GM23248 (cell line): ENCODE measurements around the gene CMIP. TPM values are rescaled to one million over a fixed set of nuclear protein-coding genes. Genes with fewer than 3 reads are reported as not detected.

ENCODE experiments used
- DNase-seq: peaks from one replicate; pipeline ENCODE4 v3.0.0-alpha.2; 2015
- H2AFZ ChIP-seq: fragments of 200-600 bp; sonication (generic); 2 replicates; pipeline ENCODE4 v1.6.1; 2016; ENCODE audit warnings: antibody characterized with exemption
- H3F3A ChIP-seq: fragments of 200-600 bp; sonication (generic); 2 replicates; pipeline ENCODE4 v1.6.1; 2016; ENCODE audit warnings: mild to moderate bottlenecking, antibody characterized with exemption, mixed run types; ENCODE audit not compliant: insufficient read depth
- H3K27ac ChIP-seq: fragments of 200-600 bp; sonication (generic); 2 replicates; pipeline ENCODE4 v1.5.1; 2016; ENCODE audit warnings: mild to moderate bottlenecking
- H3K27me3 ChIP-seq: fragments of 200-600 bp; sonication (generic); replicated peaks from 2 replicates; pipeline ENCODE4 v1.6.1; 2016; ENCODE audit warnings: mild to moderate bottlenecking; ENCODE audit not compliant: insufficient read depth
- H3K36me3 ChIP-seq: fragments of 200-600 bp; sonication (generic); 2 replicates; pipeline ENCODE4 v1.6.1; 2016; ENCODE audit warnings: low read depth, mild to moderate bottlenecking
- H3K4me1 ChIP-seq: fragments of 200-600 bp; sonication (generic); 2 replicates; pipeline ENCODE4 v1.6.1; 2016; ENCODE audit warnings: mild to moderate bottlenecking; ENCODE audit not compliant: insufficient read depth
- H3K4me2 ChIP-seq: fragments of 200-600 bp; sonication (generic); one replicate; pipeline ENCODE4 v1.6.1; 2016; ENCODE audit warnings: mild to moderate bottlenecking; ENCODE audit not compliant: unreplicated experiment
- H3K4me3 ChIP-seq: fragments of 200-600 bp; sonication (generic); 2 replicates; pipeline ENCODE4 v1.5.1; 2016; ENCODE audit warnings: mild to moderate bottlenecking
- H3K79me2 ChIP-seq: fragments of 200-600 bp; sonication (generic); 2 replicates; pipeline ENCODE4 v1.6.1; 2016; ENCODE audit warnings: mild to moderate bottlenecking; ENCODE audit not compliant: insufficient read depth
- H3K9ac ChIP-seq: fragments of 200-600 bp; sonication (generic); 2 replicates; pipeline ENCODE4 v1.6.1; 2016; ENCODE audit warnings: mild to moderate bottlenecking
- H3K9me2 ChIP-seq: fragments of 200-600 bp; sonication (generic); 2 replicates; pipeline ENCODE4 v1.6.1; 2016; ENCODE audit warnings: mixed run types, mild to moderate bottlenecking, moderate library complexity; ENCODE audit not compliant: insufficient read depth
- H3K9me3 ChIP-seq: fragments of 200-600 bp; sonication (generic); one replicate; pipeline ENCODE4 v1.6.1; 2017; ENCODE audit warnings: low read depth
- H4K20me1 ChIP-seq: fragments of 200-600 bp; sonication (generic); 2 replicates; pipeline ENCODE4 v1.6.0; 2016; ENCODE audit not compliant: insufficient read depth
- EZH2 ChIP-seq: fragments of 200-600 bp; sonication (generic); IDR thresholded peaks from 2 replicates; pipeline ENCODE4 v1.6.1; 2018; ENCODE audit warnings: antibody characterized with exemption, mild to moderate bottlenecking; ENCODE audit not compliant: insufficient read depth, poor library complexity, severe bottlenecking
- EZH2phosphoT487 ChIP-seq: fragments of 200-600 bp; sonication (generic); IDR thresholded peaks from 2 replicates; pipeline ENCODE4 v1.6.1; 2018; ENCODE audit warnings: antibody characterized with exemption, moderate library complexity, mild to moderate bottlenecking, low read depth; ENCODE audit not compliant: insufficient read depth
- WGBS, 2 experiments: methylation state at CpG; one replicate each; pipeline ENCODE4 v1.1.6; 2015 to 2017; ENCODE audit warnings: low lambda C conversion rate in 2 of 2, low coverage in 1 of 2; ENCODE audit errors: missing lambda C conversion rate in 2 of 2; 5-methylcytosine and 5-hydroxymethylcytosine counted together
- in situ Hi-C: fragments of 300-500 bp; cut with MboI; formaldehyde crosslinking; loops from 2 replicates; pipeline ENCODE4 v1.15.0; 2020
- polyA plus RNA-seq: library from polyadenylated mRNA; unstranded; fragments of >200 nt; fragmentation: Nextera tagmentation; extraction: Ambion mirVana; gene quantifications from 2 replicates; pipeline ENCODE4 v1.2.1, GENCODE V29; 2016
- total RNA-seq: library from RNA; depleted of rRNA; stranded (reverse); fragments of >200 nt; shearing (Covaris generic); gene quantifications from 2 replicates; pipeline ENCODE4 v1.2.3, GENCODE V29; 2014

The CMIP gene
- total and polyA plus RNA-seq, 2 experiments from 2014 or later: 1.5 to 9.5 TPM

DNA sequence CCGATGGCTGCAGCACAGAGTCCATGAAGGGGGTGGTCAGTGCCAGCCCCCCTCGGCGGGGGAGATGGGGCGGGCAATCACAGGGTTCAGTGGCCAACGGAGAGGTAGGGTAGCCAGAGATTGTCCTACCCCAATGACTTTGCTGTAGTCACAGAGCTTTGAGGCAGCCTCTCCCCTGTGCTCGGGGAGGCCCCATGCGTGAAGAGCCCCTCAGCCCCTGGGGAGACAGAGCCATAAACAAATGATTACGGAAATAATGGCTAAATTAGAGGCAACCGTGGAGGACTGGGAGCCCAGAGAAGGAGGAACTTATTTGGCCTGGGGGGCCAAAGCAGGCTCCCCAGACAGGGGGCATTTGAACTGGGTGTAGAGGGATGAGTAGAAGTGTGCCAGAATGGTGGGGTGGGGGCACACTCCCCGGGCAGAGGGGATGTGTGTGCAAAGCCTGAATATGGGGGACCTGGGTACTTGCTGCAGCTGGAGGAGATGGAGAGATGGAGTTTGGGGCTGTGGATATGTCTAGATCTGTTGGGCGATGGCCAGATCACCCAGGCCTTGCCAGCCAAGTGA, 164.8 kb downstream of the CMIP start:
- H3K27me3 ChIP-seq: no peaks in the 10 kb centered on the region
- H3K27ac ChIP-seq: peak overlapping the region; percentile 80
- no peaks in the 10 kb centered on the region; the same call in 1 of the 2 replicates for H4K20me1 ChIP-seq
- peaks cover 52% of the 10 kb centered on the region for H3K4me1 ChIP-seq
- H3K9me2 ChIP-seq: no peaks in the 10 kb centered on the region
- no peak overlapping the region for H3K4me3 ChIP-seq
- peak overlapping the region; percentile 63 for H3K9ac ChIP-seq
- H3K9me3 ChIP-seq: no peaks in the 10 kb centered on the region
- no peaks in the 10 kb centered on the region; the same call in 1 of the 2 replicates for H3K36me3 ChIP-seq
- H3K4me2 ChIP-seq: peak overlapping the region; percentile 31
- in situ Hi-C loops: no loop called here
- peak; percentile 23 for DNase-seq
- peaks cover 44% of the 10 kb centered on the region for H3F3A ChIP-seq
- WGBS, 2 experiments: 68 to 74% methylated on average over 10 to 11 of the region's 11 CpGs
- no peak overlapping the region for H2AFZ ChIP-seq
- H3K79me2 ChIP-seq: peaks cover 23% of the 10 kb centered on the region
- TF ChIP-seq EZH2phosphoT487 (no peak), EZH2 (no peak)

DNA sequence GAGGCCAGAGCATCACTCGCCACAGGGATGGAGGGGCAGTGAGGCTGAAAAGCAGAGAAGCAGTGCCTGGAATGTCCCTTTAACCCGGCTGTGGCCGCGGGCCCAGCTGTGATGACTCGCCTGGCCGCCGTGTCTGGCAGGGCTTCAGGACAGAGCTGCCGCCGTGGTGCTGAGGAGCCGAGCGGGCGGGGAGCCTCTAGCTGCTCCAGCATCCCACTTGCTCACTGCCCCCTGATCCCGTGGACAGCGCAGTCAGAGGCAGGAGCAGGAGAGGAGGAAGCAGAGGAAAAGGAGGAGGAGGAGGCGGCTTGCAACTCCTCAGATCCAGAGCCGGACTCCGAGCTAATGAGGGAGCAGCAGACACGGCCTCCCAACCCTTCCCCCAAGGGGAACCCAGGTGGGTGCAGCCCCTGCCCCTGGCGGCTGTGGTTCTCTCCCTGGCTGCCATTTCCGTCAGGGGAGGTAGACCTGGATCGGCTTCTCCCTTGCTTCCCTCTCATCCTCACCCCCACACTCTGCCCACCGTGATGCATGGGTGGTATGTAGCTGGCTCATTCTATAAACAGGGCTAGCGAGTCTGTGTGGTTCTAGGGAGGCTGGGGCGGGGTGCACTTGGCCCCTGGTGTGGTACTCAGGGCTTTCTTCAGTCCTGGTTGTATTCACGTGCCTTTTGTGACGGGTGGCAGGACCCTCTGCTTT, 165.7 kb downstream of the CMIP start:
- in situ Hi-C loops: no loop called here
- DNase-seq: peak; percentile 97
- peak overlapping the region; percentile 48 for H3K4me2 ChIP-seq

DNA sequence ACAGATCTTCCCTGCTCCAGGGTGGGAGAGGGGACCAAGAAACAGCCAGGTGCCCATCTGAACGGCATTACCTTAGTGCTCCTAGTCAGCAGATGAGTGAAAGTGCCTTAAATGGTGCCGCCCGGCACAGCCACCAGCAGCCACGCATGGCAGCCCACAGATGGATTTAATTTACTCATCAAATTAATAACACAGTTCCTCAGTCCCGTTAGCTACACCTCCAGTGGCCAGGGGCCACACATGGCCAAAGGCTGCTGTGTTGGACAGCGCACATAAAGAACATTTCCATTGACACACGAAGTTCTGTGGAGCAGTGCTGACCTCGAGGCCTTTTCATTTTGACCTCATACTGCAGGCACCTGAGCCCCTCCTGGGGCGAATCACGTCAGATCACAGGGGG, 166.3 kb downstream of the CMIP start:
- no peaks in the 10 kb centered on the region for H3K27me3 ChIP-seq
- no peaks in the 10 kb centered on the region for H3K9me2 ChIP-seq
- peak overlapping the region; percentile 65 for H3K27ac ChIP-seq
- H2AFZ ChIP-seq: no peak overlapping the region
- 63 to 64% methylated on average over 10 of the region's 10 CpGs for WGBS, 2 experiments
- peak; percentile 40 for DNase-seq
- H3K4me2 ChIP-seq: peak overlapping the region; percentile 48
- peaks cover 34% of the 10 kb centered on the region for H3K79me2 ChIP-seq
- peaks cover 29% of the 10 kb centered on the region; the same call in 1 of the 2 replicates for H3F3A ChIP-seq
- peaks cover 40% of the 10 kb centered on the region for H3K4me1 ChIP-seq
- H4K20me1 ChIP-seq: no peaks in the 10 kb centered on the region; the same call in 1 of the 2 replicates
- in situ Hi-C loops: no loop called here
- no peaks in the 10 kb centered on the region; the same call in 1 of the 2 replicates for H3K36me3 ChIP-seq
- peak overlapping the region; percentile 37; the same call in 1 of the 2 replicates for H3K4me3 ChIP-seq
- TF ChIP-seq EZH2phosphoT487: no peak
- no peak for TF ChIP-seq EZH2
- peak overlapping the region; percentile 59; the same call in 1 of the 2 replicates for H3K9ac ChIP-seq
- no peaks in the 10 kb centered on the region for H3K9me3 ChIP-seq

More for the DNA sequence above, 165.7 kb downstream of the CMIP start:
- no peaks in the 10 kb centered on the region for H3K9me3 ChIP-seq
- peak overlapping the region; percentile 80 for H3K27ac ChIP-seq
- H4K20me1 ChIP-seq: no peaks in the 10 kb centered on the region; the same call in 1 of the 2 replicates
- WGBS, 2 experiments: 17 to 22% methylated on average over 21 to 26 of the region's 26 CpGs
- H3K79me2 ChIP-seq: peaks cover 32% of the 10 kb centered on the region
- H3K9ac ChIP-seq: peak overlapping the region; percentile 59
- H2AFZ ChIP-seq: no peak overlapping the region
- no peaks in the 10 kb centered on the region for H3K27me3 ChIP-seq
- peak overlapping the region; percentile 37; the same call in 1 of the 2 replicates for H3K4me3 ChIP-seq
- peaks cover 35% of the 10 kb centered on the region for H3F3A ChIP-seq
- H3K36me3 ChIP-seq: no peaks in the 10 kb centered on the region; the same call in 1 of the 2 replicates
- no peaks in the 10 kb centered on the region for H3K9me2 ChIP-seq
- no peak for TF ChIP-seq EZH2
- no peak for TF ChIP-seq EZH2phosphoT487
- H3K4me1 ChIP-seq: peaks cover 44% of the 10 kb centered on the region

DNA sequence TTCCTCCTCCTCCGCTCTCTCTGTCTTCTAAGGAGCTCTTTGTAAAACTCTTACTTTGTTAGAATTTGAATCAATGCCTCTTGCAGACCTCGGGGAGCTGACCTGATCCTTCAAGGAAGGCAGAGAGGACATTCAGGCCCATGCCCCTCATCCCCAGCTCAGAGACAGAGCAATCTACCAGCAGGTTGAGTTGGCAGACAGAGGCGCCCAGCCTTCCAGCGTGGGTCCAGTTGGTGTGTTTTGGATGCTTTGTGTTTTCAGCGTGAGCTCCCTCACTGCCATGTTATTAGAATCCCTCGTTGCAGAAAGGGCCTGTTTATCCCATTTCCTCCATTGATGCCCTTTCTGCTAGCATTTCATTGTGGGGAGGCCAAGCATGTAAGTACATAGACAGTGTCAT, 167.1 kb downstream of the CMIP start:
- WGBS, 2 experiments: 78 to 95% methylated on average over 5 to 6 of the region's 6 CpGs
- Histone ChIP-seq H3K79me2 (peaks cover 26% of the 10 kb centered on the region), H2AFZ (no peak overlapping the region), H3K36me3 (no peaks in the 10 kb centered on the region; the same call in 1 of the 2 replicates), H3K4me2 (no peak overlapping the region), H3K27me3 (no peaks in the 10 kb centered on the region), H3F3A (peaks cover 29% of the 10 kb centered on the region; the same call in 1 of the 2 replicates), H3K9me2 (no peaks in the 10 kb centered on the region), H3K4me1 (peaks cover 43% of the 10 kb centered on the region), H3K4me3 (no peak overlapping the region), H4K20me1 (no peaks in the 10 kb centered on the region), H3K9me3 (no peaks in the 10 kb centered on the region), H3K9ac (no peak overlapping the region), H3K27ac (no peak overlapping the region)
- DNase-seq: no peak
- TF ChIP-seq EZH2phosphoT487 (no peak), EZH2 (no peak)
- in situ Hi-C loops: no loop called here
